ENCODE results near the gene CD247. TPM values are rescaled to one million over a fixed set of nuclear protein-coding genes. Genes with fewer than 3 reads are reported as not detected.

CD247 gene
- total RNA-seq, 1 donor, result not detected

- Histone ChIP-seq H3K4me1 (ENCODE audit: insufficient read depth, low read length) (no peaks in the 10 kb centered on the region), H3K9me3 (ENCODE audit: low read depth, low read length) (no peaks in the 10 kb centered on the region), H3K36me3 (ENCODE audit: insufficient read depth, low read length) (no peaks in the 10 kb centered on the region), H3K4me2 (ENCODE audit: insufficient read depth, low read length) (no peak overlapping the region), H3K27ac (ENCODE audit: low read depth, low read length) (no peak overlapping the region), H3K27me3 (ENCODE audit: insufficient read depth, low read length) (peaks cover 12% of the 10 kb centered on the region), H2AFZ (ENCODE audit: low read length) (no peak overlapping the region), H3K79me2 (ENCODE audit: insufficient read depth, low read length) (no peaks in the 10 kb centered on the region), H4K20me1 (ENCODE audit: insufficient read depth, low read length) (no peaks in the 10 kb centered on the region), H3K4me3 (ENCODE audit: insufficient read depth, low read length) (no peak overlapping the region)
- TF ChIP-seq CTCF (IDR thresholded peaks at IDR 0.05; ENCODE audit: extremely low read depth, low read depth, low read length), result no peak
- no peak for DNase-seq (ENCODE audit: insufficient read length, low spot score, missing footprints)
Measured at GRCh38 chr1:167564612-167565270, 46.4 kb upstream of the CD247 start.

- no peak for TF ChIP-seq CTCF (IDR thresholded peaks at IDR 0.05; ENCODE audit: extremely low read depth, low read depth, low read length)
- no peak overlapping the region for H2AFZ ChIP-seq (ENCODE audit: low read length)
- H3K27ac ChIP-seq (ENCODE audit: low read depth, low read length), result no peak overlapping the region
- no peaks in the 10 kb centered on the region for H3K4me1 ChIP-seq (ENCODE audit: insufficient read depth, low read length)
- peaks cover 12% of the 10 kb centered on the region for H3K27me3 ChIP-seq (ENCODE audit: insufficient read depth, low read length)
- no peak overlapping the region for H3K4me3 ChIP-seq (ENCODE audit: insufficient read depth, low read length)
- H3K36me3 ChIP-seq (ENCODE audit: insufficient read depth, low read length), result no peaks in the 10 kb centered on the region
- H3K4me2 ChIP-seq (ENCODE audit: insufficient read depth, low read length), result no peak overlapping the region
- DNase-seq (ENCODE audit: insufficient read length, low spot score, missing footprints), result no peak
- no peaks in the 10 kb centered on the region for H3K79me2 ChIP-seq (ENCODE audit: insufficient read depth, low read length)
- no peaks in the 10 kb centered on the region for H4K20me1 ChIP-seq (ENCODE audit: insufficient read depth, low read length)
- H3K9me3 ChIP-seq (ENCODE audit: low read depth, low read length), result no peaks in the 10 kb centered on the region
Measured at GRCh38 chr1:167563579-167564246, 45.4 kb upstream of the CD247 start.

GRCh38 chr1:167562702-167563101 is 44.4 kb upstream of the CD247 start:
- TF ChIP-seq CTCF (IDR thresholded peaks at IDR 0.05; ENCODE audit: extremely low read depth, low read depth, low read length), result no peak
- Histone ChIP-seq H2AFZ (ENCODE audit: low read length) (no peak overlapping the region), H3K4me3 (ENCODE audit: insufficient read depth, low read length) (no peak overlapping the region), H4K20me1 (ENCODE audit: insufficient read depth, low read length) (no peaks in the 10 kb centered on the region), H3K4me1 (ENCODE audit: insufficient read depth, low read length) (no peaks in the 10 kb centered on the region), H3K79me2 (ENCODE audit: insufficient read depth, low read length) (no peaks in the 10 kb centered on the region), H3K36me3 (ENCODE audit: insufficient read depth, low read length) (no peaks in the 10 kb centered on the region), H3K27ac (ENCODE audit: low read depth, low read length) (no peak overlapping the region), H3K27me3 (ENCODE audit: insufficient read depth, low read length) (peaks cover 9% of the 10 kb centered on the region), H3K9me3 (ENCODE audit: low read depth, low read length) (no peaks in the 10 kb centered on the region), H3K4me2 (ENCODE audit: insufficient read depth, low read length) (no peak overlapping the region)
- no peak for DNase-seq (ENCODE audit: insufficient read length, low spot score, missing footprints)

GRCh38 chr1:167561753-167562152 is 43.4 kb upstream of the CD247 start:
- H2AFZ ChIP-seq (ENCODE audit: low read length), result no peak overlapping the region
- no peaks in the 10 kb centered on the region for H3K79me2 ChIP-seq (ENCODE audit: insufficient read depth, low read length)
- H3K9me3 ChIP-seq (ENCODE audit: low read depth, low read length), result no peaks in the 10 kb centered on the region
- H3K36me3 ChIP-seq (ENCODE audit: insufficient read depth, low read length), result no peaks in the 10 kb centered on the region
- peaks cover 3% of the 10 kb centered on the region for H3K27me3 ChIP-seq (ENCODE audit: insufficient read depth, low read length)
- H3K4me1 ChIP-seq (ENCODE audit: insufficient read depth, low read length), result no peaks in the 10 kb centered on the region
- H3K4me2 ChIP-seq (ENCODE audit: insufficient read depth, low read length), result no peak overlapping the region
- H3K27ac ChIP-seq (ENCODE audit: low read depth, low read length), result no peak overlapping the region
- no peak overlapping the region for H3K4me3 ChIP-seq (ENCODE audit: insufficient read depth, low read length)
- DNase-seq (ENCODE audit: insufficient read length, low spot score, missing footprints), result no peak
- no peaks in the 10 kb centered on the region for H4K20me1 ChIP-seq (ENCODE audit: insufficient read depth, low read length)
- TF ChIP-seq CTCF (IDR thresholded peaks at IDR 0.05; ENCODE audit: extremely low read depth, low read depth, low read length), result no peak

Measured in osteoblast (primary cell).